ENCODE results near the gene GJA3. TPM values are rescaled to one million over a fixed set of nuclear protein-coding genes. Genes with fewer than 3 reads are reported as not detected.

GJA3 gene
- total and polyA plus RNA-seq, 9 of the 15 experiments (the other 6 are each of a cell fraction or from before 2014, with no cell fraction given), result 0.03 to 0.13 (median 0.04) TPM; not detected in 4

DNA sequence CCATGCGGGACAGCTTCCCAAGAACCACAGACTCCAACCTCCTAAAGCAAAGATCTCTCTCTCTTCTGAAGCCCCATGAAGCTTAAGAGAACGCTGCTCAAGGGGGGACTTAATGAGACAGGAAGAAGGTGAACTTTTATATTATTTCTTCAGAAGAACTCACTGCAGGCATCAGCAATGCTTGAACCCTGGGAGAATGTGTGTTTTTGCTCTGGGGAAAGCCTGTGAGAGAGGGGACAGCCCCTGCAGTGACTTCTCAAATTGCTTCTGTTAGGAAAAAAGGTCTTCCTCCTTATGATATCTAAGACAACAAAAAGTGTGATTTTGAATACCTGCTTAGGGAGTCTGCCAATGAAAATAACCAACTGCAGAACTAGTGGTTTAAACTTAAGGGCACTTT lies 23.0 kb downstream of the GJA3 start:
- in situ Hi-C loops (cut with MboI), result no loop called here
- no TSS peak for BruUV-seq (replicated peaks)
- WGBS (ENCODE audit: insufficient coverage, low coverage, missing lambda C conversion rate), result 27% methylated on average over 1 of the region's 2 CpGs
- TF ChIP-seq, protein P1, sequence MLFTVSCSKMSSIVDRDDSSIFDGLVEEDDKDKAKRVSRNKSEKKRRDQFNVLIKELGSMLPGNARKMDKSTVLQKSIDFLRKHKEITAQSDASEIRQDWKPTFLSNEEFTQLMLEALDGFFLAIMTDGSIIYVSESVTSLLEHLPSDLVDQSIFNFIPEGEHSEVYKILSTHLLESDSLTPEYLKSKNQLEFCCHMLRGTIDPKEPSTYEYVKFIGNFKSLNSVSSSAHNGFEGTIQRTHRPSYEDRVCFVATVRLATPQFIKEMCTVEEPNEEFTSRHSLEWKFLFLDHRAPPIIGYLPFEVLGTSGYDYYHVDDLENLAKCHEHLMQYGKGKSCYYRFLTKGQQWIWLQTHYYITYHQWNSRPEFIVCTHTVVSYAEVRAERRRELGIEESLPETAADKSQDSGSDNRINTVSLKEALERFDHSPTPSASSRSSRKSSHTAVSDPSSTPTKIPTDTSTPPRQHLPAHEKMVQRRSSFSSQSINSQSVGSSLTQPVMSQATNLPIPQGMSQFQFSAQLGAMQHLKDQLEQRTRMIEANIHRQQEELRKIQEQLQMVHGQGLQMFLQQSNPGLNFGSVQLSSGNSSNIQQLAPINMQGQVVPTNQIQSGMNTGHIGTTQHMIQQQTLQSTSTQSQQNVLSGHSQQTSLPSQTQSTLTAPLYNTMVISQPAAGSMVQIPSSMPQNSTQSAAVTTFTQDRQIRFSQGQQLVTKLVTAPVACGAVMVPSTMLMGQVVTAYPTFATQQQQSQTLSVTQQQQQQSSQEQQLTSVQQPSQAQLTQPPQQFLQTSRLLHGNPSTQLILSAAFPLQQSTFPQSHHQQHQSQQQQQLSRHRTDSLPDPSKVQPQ (CRISPR knock-in tag; IDR thresholded peaks at IDR 0.05; ENCODE audit: borderline replicate concordance), result no peak
- TF ChIP-seq ZNF79 (CRISPR knock-in tag; IDR thresholded peaks at IDR 0.05; ENCODE audit: low read depth) (no peak), ZNF75A (CRISPR knock-in tag; IDR thresholded peaks at IDR 0.05) (no peak), GATAD2A (IDR thresholded peaks at IDR 0.05) (no peak), KLF13 (tag; IDR thresholded peaks at IDR 0.05; ENCODE audit: borderline replicate concordance, low read depth) (no peak), SMC3 (conservative IDR thresholded peaks at IDR 0.05; ENCODE audit: insufficient read depth, low read depth, low read length) (no peak), CEBPG (CRISPR knock-in tag; IDR thresholded peaks at IDR 0.05) (no peak), CEBPG (tag; conservative IDR thresholded peaks at IDR 0.05 in 1 of 2, IDR thresholded peaks at IDR 0.05 in 1 of 2) (no peak), MECOM (CRISPR knock-in tag; IDR thresholded peaks at IDR 0.05) (no peak), HDAC3 (IDR thresholded peaks at IDR 0.05; ENCODE audit: borderline replicate concordance, partially characterized antibody) (no peak), KLF1 (tag; IDR thresholded peaks at IDR 0.05) (no peak), ZBTB17 (CRISPR knock-in tag; IDR thresholded peaks at IDR 0.05) (no peak), MYNN (IDR thresholded peaks at IDR 0.05) (no peak), MYNN (CRISPR knock-in tag; IDR thresholded peaks at IDR 0.05) (no peak), SIN3B (IDR thresholded peaks at IDR 0.05; ENCODE audit: low read depth) (no peak)
- TF ChIP-seq, protein P2, sequence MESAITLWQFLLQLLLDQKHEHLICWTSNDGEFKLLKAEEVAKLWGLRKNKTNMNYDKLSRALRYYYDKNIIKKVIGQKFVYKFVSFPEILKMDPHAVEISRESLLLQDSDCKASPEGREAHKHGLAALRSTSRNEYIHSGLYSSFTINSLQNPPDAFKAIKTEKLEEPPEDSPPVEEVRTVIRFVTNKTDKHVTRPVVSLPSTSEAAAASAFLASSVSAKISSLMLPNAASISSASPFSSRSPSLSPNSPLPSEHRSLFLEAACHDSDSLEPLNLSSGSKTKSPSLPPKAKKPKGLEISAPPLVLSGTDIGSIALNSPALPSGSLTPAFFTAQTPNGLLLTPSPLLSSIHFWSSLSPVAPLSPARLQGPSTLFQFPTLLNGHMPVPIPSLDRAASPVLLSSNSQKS (CRISPR knock-in tag; IDR thresholded peaks at IDR 0.05), result no peak
- TF ChIP-seq, protein P3, sequence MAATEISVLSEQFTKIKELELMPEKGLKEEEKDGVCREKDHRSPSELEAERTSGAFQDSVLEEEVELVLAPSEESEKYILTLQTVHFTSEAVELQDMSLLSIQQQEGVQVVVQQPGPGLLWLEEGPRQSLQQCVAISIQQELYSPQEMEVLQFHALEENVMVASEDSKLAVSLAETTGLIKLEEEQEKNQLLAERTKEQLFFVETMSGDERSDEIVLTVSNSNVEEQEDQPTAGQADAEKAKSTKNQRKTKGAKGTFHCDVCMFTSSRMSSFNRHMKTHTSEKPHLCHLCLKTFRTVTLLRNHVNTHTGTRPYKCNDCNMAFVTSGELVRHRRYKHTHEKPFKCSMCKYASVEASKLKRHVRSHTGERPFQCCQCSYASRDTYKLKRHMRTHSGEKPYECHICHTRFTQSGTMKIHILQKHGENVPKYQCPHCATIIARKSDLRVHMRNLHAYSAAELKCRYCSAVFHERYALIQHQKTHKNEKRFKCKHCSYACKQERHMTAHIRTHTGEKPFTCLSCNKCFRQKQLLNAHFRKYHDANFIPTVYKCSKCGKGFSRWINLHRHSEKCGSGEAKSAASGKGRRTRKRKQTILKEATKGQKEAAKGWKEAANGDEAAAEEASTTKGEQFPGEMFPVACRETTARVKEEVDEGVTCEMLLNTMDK (IDR thresholded peaks at IDR 0.05; ENCODE audit: borderline replicate concordance, insufficient read depth, low read depth, low read length, poor library complexity, severe bottlenecking), result no peak

More for the DNA sequence above, 23.0 kb downstream of the GJA3 start:
- no peaks in the 10 kb centered on the region for H3K79me2 ChIP-seq (ENCODE audit: control insufficient read depth, insufficient read depth, low read length)
- intact Hi-C loops (cut with micrococcal nuclease), result no loop called here
- DNase-seq (ENCODE audit: extremely low read depth in 1 of 4, low spot score in 3 of 4), result no peak
- CTCF ChIA-PET (ENCODE audit: low intra/inter-chr PET ratio), result no interaction called here
- no peak overlapping the region for H3K9ac ChIP-seq (ENCODE audit: insufficient read depth in 1 of 2, low read depth in 2 of 2, low read length in 2 of 2)
- H3K36me3 ChIP-seq (ENCODE audit: control insufficient read depth, insufficient read depth, low read length), result no peaks in the 10 kb centered on the region
- H3K4me3 ChIP-seq, result no peak overlapping the region
- H3K9me1 ChIP-seq (ENCODE audit: control insufficient read depth, insufficient read depth, low read length), result no peaks in the 10 kb centered on the region
- no peak overlapping the region for H3K27ac ChIP-seq (ENCODE audit: extremely low read depth, low read depth, low read length)
- no peak overlapping the region for H2AFZ ChIP-seq (ENCODE audit: low read depth, low read length)
- H3K9me3 ChIP-seq (replicated peaks; ENCODE audit: control insufficient read depth, insufficient read depth, low read depth, low read length), result no peaks in the 10 kb centered on the region
- POLR2A ChIA-PET, result no interaction called here
- no peak for ATAC-seq
- no peaks in the 10 kb centered on the region for H4K20me1 ChIP-seq (replicated peaks; ENCODE audit: control insufficient read depth, insufficient read depth, low read length)
- H3K4me1 ChIP-seq (replicated peaks in 1 of 2; ENCODE audit: control insufficient read depth in 2 of 2, insufficient read depth in 2 of 2, low read length in 2 of 2), result peaks cover 0 to 13% of the 10 kb centered on the region in 2 experiments; a peak in 2 of 5 replicates
- FAIRE-seq, result no peak
- peaks cover 5 to 21% of the 10 kb centered on the region in 2 experiments; a peak in 3 of 5 replicates for H3K27me3 ChIP-seq (ENCODE audit: control insufficient read depth in 2 of 2, insufficient read depth in 2 of 2, low read length in 2 of 2)
- no peak overlapping the region for H3K4me2 ChIP-seq (ENCODE audit: insufficient read depth, low read length)
